Measurements from ENCODE around the gene FHL3.
"Not testable (repeated sequence)": the region's sequence is repeated elsewhere in the genome, so short reads cannot be mapped to it uniquely, and the experiment has no call there.

Gene FHL3

GRCh38 chr1:37998089-37998808 is 7.1 kb downstream of the FHL3 start:
- peaks cover 5% of the 10 kb centered on the region for H3K27me3 Mint-ChIP-seq
- CTCF ChIA-PET, result interaction anchor here (3.4 kb wide), 1 partner anchor 11 kb away, joined by 17 read pairs; no protein-coding TSS in a partner anchor
- peaks cover 40% of the 10 kb centered on the region for H3K4me1 Mint-ChIP-seq
- H3K27ac Mint-ChIP-seq, result no peak overlapping the region
- DNase-seq, result no peak
- peaks cover 2% of the 10 kb centered on the region for H3K36me3 Mint-ChIP-seq
- H3K9me3 Mint-ChIP-seq, result no peaks in the 10 kb centered on the region
- H3K4me3 Mint-ChIP-seq, result no peak overlapping the region

GRCh38 chr1:37997256-37998088 is 7.8 kb downstream of the FHL3 start:
- H3K27me3 Mint-ChIP-seq, result peaks cover 3% of the 10 kb centered on the region
- no peaks in the 10 kb centered on the region for H3K9me3 Mint-ChIP-seq
- CTCF ChIA-PET, result no interaction called here

GRCh38 chr1:37995751-37996345 is 9.5 kb downstream of the FHL3 start:
- Mint-ChIP-seq H3K4me3 (peak overlapping the region; percentile 41), H3K27ac (peak overlapping the region; percentile 37), H3K27me3 (peaks cover 3% of the 10 kb centered on the region), H3K4me1 (peaks cover 39% of the 10 kb centered on the region), H3K9me3 (no peaks in the 10 kb centered on the region), H3K36me3 (peaks cover 2% of the 10 kb centered on the region)
- CTCF ChIA-PET, result no interaction called here
- DNase-seq, result peak; percentile 33

More at GRCh38 chr1:37997256-37998088, 7.8 kb downstream of the FHL3 start:
- H3K36me3 Mint-ChIP-seq, result peaks cover 2% of the 10 kb centered on the region
- no peak for DNase-seq
- H3K27ac Mint-ChIP-seq, result no peak overlapping the region
- H3K4me3 Mint-ChIP-seq, result no peak overlapping the region
- peaks cover 39% of the 10 kb centered on the region for H3K4me1 Mint-ChIP-seq

GRCh38 chr1:37994886-37995566 is 10.3 kb downstream of the FHL3 start:
- Mint-ChIP-seq H3K4me3 (peak overlapping the region; percentile 55), H3K27ac (peak overlapping the region; percentile 85), H3K4me1 (peaks cover 39% of the 10 kb centered on the region), H3K36me3 (peaks cover 2% of the 10 kb centered on the region), H3K9me3 (no peaks in the 10 kb centered on the region), H3K27me3 (peaks cover 6% of the 10 kb centered on the region)
- CTCF ChIA-PET, result interaction anchor here (1.6 kb wide), 1 partner anchor 19 kb away, joined by 5 read pairs; no protein-coding TSS in a partner anchor
- DNase-seq, result no peak

GRCh38 chr1:37989361-37989930 is 15.9 kb downstream of the FHL3 start:
- Mint-ChIP-seq H3K4me3 (peak overlapping the region; percentile 99), H3K4me1 (peaks cover 25% of the 10 kb centered on the region), H3K9me3 (no peaks in the 10 kb centered on the region), H3K27ac (peak overlapping the region; percentile 92), H3K36me3 (peaks cover 23% of the 10 kb centered on the region), H3K27me3 (peaks cover 7% of the 10 kb centered on the region)
- DNase-seq, result peak; percentile 67
- CTCF ChIA-PET, result interaction anchor here (0.6 to 4.9 kb wide), 10 partner anchors 11 to 1674 kb away, joined by 3 to 37 read pairs (median 8); no protein-coding TSS in a partner anchor

GRCh38 chr1:37987679-37988078 is 17.6 kb downstream of the FHL3 start:
- Mint-ChIP-seq H3K9me3 (no peaks in the 10 kb centered on the region), H3K27ac (peak overlapping the region; percentile 62), H3K27me3 (peaks cover 7% of the 10 kb centered on the region), H3K4me3 (peak overlapping the region; percentile 17), H3K36me3 (peaks cover 30% of the 10 kb centered on the region), H3K4me1 (peaks cover 21% of the 10 kb centered on the region)
- no peak for DNase-seq
- CTCF ChIA-PET, result interaction anchor here (1.3 kb wide), 1 partner anchor 38 kb away, joined by 4 read pairs; no protein-coding TSS in a partner anchor

GRCh38 chr1:37983546-37983945 is 21.8 kb downstream of the FHL3 start:
- no peak overlapping the region for H3K4me3 Mint-ChIP-seq
- H3K27me3 Mint-ChIP-seq, result no peaks in the 10 kb centered on the region
- no peak overlapping the region for H3K27ac Mint-ChIP-seq
- H3K9me3 Mint-ChIP-seq, result no peaks in the 10 kb centered on the region
- CTCF ChIA-PET, result interaction anchor here (0.6 kb wide), 1 partner anchor 27 kb away, joined by 3 read pairs; no protein-coding TSS in a partner anchor
- peaks cover 59% of the 10 kb centered on the region for H3K36me3 Mint-ChIP-seq
- DNase-seq, result no peak
- peaks cover 11% of the 10 kb centered on the region for H3K4me1 Mint-ChIP-seq

- Mint-ChIP-seq H3K27ac (no peak overlapping the region), H3K9me3 (peaks cover 4% of the 10 kb centered on the region), H3K27me3 (no peaks in the 10 kb centered on the region), H3K4me1 (no peaks in the 10 kb centered on the region), H3K36me3 (peaks cover 60% of the 10 kb centered on the region), H3K4me3 (no peak overlapping the region)
- CTCF ChIA-PET, result no interaction called here
- DNase-seq, result no peak
Measured at GRCh38 chr1:37978541-37978940, 26.8 kb downstream of the FHL3 start.

GRCh38 chr1:37975083-37975482 is 30.2 kb downstream of the FHL3 start:
- not testable (repeated sequence) for H3K9me3 Mint-ChIP-seq, H3K4me3 Mint-ChIP-seq, H3K4me1 Mint-ChIP-seq, H3K27me3 Mint-ChIP-seq, H3K27ac Mint-ChIP-seq
- peak; percentile 25 for DNase-seq
- CTCF ChIA-PET, result interaction anchor here (1.2 to 1.3 kb wide), 2 partner anchors 84 to 283 kb away, joined by 3 to 5 read pairs; partner anchors contain the start of gene CDCA8
- peaks cover 73% of the 10 kb centered on the region for H3K36me3 Mint-ChIP-seq

- Mint-ChIP-seq H3K27ac (no peak overlapping the region), H3K4me3 (no peak overlapping the region), H3K36me3 (peaks cover 73% of the 10 kb centered on the region), H3K4me1 (no peaks in the 10 kb centered on the region), H3K27me3 (no peaks in the 10 kb centered on the region), H3K9me3 (peaks cover 4% of the 10 kb centered on the region)
- CTCF ChIA-PET, result interaction anchor here (1.3 kb wide), 1 partner anchor 83 kb away, joined by 5 read pairs; no protein-coding TSS in a partner anchor
- no peak for DNase-seq
Measured at GRCh38 chr1:37974567-37974966, 30.7 kb downstream of the FHL3 start.

GRCh38 chr1:37973684-37974083 is 31.6 kb downstream of the FHL3 start:
- H3K27ac Mint-ChIP-seq, CTCF ChIA-PET, H3K9me3 Mint-ChIP-seq, DNase-seq, H3K27me3 Mint-ChIP-seq, H3K4me3 Mint-ChIP-seq, H3K4me1 Mint-ChIP-seq: not testable (repeated sequence)
- H3K36me3 Mint-ChIP-seq, result peaks cover 73% of the 10 kb centered on the region

- H3K36me3 Mint-ChIP-seq, result peaks cover 46% of the 10 kb centered on the region
- no peak overlapping the region for H3K27ac Mint-ChIP-seq
- no peak for DNase-seq
- no peak overlapping the region for H3K4me3 Mint-ChIP-seq
- no peaks in the 10 kb centered on the region for H3K9me3 Mint-ChIP-seq
- no peaks in the 10 kb centered on the region for H3K4me1 Mint-ChIP-seq
- no peaks in the 10 kb centered on the region for H3K27me3 Mint-ChIP-seq
- CTCF ChIA-PET, result no interaction called here
Measured at GRCh38 chr1:37965301-37965700, 40.0 kb downstream of the FHL3 start.

GRCh38 chr1:37964106-37964505 is 41.2 kb downstream of the FHL3 start:
- H3K27ac Mint-ChIP-seq, DNase-seq, H3K9me3 Mint-ChIP-seq, CTCF ChIA-PET, H3K4me1 Mint-ChIP-seq, H3K27me3 Mint-ChIP-seq, H3K4me3 Mint-ChIP-seq: not testable (repeated sequence)
- peaks cover 42% of the 10 kb centered on the region for H3K36me3 Mint-ChIP-seq

Data from activated naive CD4-positive, alpha-beta T cell treated with anti-CD3 and anti-CD28 coated beads, Interleukin-2, amount 10 ng/mL, durations not matched to agents 7 days and 5 days (primary cell).